ENCODE data around the gene MOV10. TPM values are rescaled to one million over a fixed set of nuclear protein-coding genes. Genes with fewer than 3 reads are reported as not detected.

Gene MOV10
- total and polyA plus RNA-seq, 2 donors from 2014 or later: 60.6 to 62.5 TPM

- no peak overlapping the region for H3K4me3 ChIP-seq (ENCODE audit: low read length in 3 of 3)
Measured at GRCh38 chr1:112702067-112702395, 27.6 kb downstream of the MOV10 start.

GRCh38 chr1:112702420-112703261 is 28.2 kb downstream of the MOV10 start:
- H3K4me1 ChIP-seq (ENCODE audit: control insufficient read depth in 2 of 3, insufficient read depth in 2 of 3, low read depth in 1 of 3, low read length in 3 of 3): peaks cover 0 to 71% (median 60%) of the 10 kb centered on the region in 3 donors
- FAIRE-seq: no peak
- intact Hi-C loops (cut with DNase I): no loop called here
- no peak overlapping the region for H3K4me3 ChIP-seq (ENCODE audit: low read length in 3 of 3)
- peak overlapping the region in 1 of 2 donors; percentile 25 for H3K27ac ChIP-seq (ENCODE audit: low read depth in 2 of 2, low read length in 2 of 2)
- peaks cover 0 to 29% (median 7%) of the 10 kb centered on the region in 3 donors for H3K36me3 ChIP-seq (ENCODE audit: control insufficient read depth in 2 of 3, insufficient read depth in 3 of 3, low read length in 3 of 3)
- no peak for TF ChIP-seq CTCF (IDR thresholded peaks at IDR 0.05; ENCODE audit: borderline replicate concordance, extremely low read depth, insufficient read depth)
- H3K27me3 ChIP-seq (ENCODE audit: control insufficient read depth, insufficient read depth, low read length): no peaks in the 10 kb centered on the region
- peak overlapping the region in 1 of 3 donors; percentile 59 for H3K9ac ChIP-seq (ENCODE audit: low read length in 3 of 3)
- H3K9me3 ChIP-seq (ENCODE audit: control insufficient read depth in 2 of 3, insufficient read depth in 1 of 3, low read length in 3 of 3): no peaks in the 10 kb centered on the region
- DNase-seq: peak in 1 of 5 donors; percentile 46

More at GRCh38 chr1:112702067-112702395, 27.6 kb downstream of the MOV10 start:
- intact Hi-C loops (cut with DNase I): no loop called here
- Histone ChIP-seq H3K9ac (ENCODE audit: low read length in 3 of 3) (peak overlapping the region in 1 of 3 donors; percentile 59), H3K4me1 (ENCODE audit: control insufficient read depth in 2 of 3, insufficient read depth in 2 of 3, low read depth in 1 of 3, low read length in 3 of 3) (peaks cover 0 to 70% (median 57%) of the 10 kb centered on the region in 3 donors), H3K9me3 (ENCODE audit: control insufficient read depth in 2 of 3, insufficient read depth in 1 of 3, low read length in 3 of 3) (no peaks in the 10 kb centered on the region), H3K36me3 (ENCODE audit: control insufficient read depth in 2 of 3, insufficient read depth in 3 of 3, low read length in 3 of 3) (peaks cover 0 to 29% (median 7%) of the 10 kb centered on the region in 3 donors), H3K27me3 (ENCODE audit: control insufficient read depth, insufficient read depth, low read length) (no peaks in the 10 kb centered on the region), H3K27ac (ENCODE audit: low read depth in 2 of 2, low read length in 2 of 2) (peak overlapping the region; percentile 85 to 92)
- no peak for FAIRE-seq
- DNase-seq: peak in 1 of 5 donors; percentile 29
- TF ChIP-seq CTCF (IDR thresholded peaks at IDR 0.05; ENCODE audit: borderline replicate concordance, extremely low read depth, insufficient read depth): no peak

GRCh38 chr1:112703706-112704105 is 29.2 kb downstream of the MOV10 start:
- peaks cover 0 to 29% (median 7%) of the 10 kb centered on the region in 3 donors for H3K36me3 ChIP-seq (ENCODE audit: control insufficient read depth in 2 of 3, insufficient read depth in 3 of 3, low read length in 3 of 3)
- intact Hi-C loops (cut with DNase I): no loop called here
- no peak for FAIRE-seq
- H3K4me3 ChIP-seq (ENCODE audit: low read length in 3 of 3): peak overlapping the region in 1 of 3 donors; percentile 84
- no peaks in the 10 kb centered on the region for H3K9me3 ChIP-seq (ENCODE audit: control insufficient read depth in 2 of 3, insufficient read depth in 1 of 3, low read length in 3 of 3)
- H3K27me3 ChIP-seq (ENCODE audit: control insufficient read depth, insufficient read depth, low read length): no peaks in the 10 kb centered on the region
- peak in 2 of 5 donors; percentile 21 to 43 for DNase-seq
- TF ChIP-seq CTCF (IDR thresholded peaks at IDR 0.05; ENCODE audit: borderline replicate concordance, extremely low read depth, insufficient read depth): no peak
- no peak overlapping the region for H3K9ac ChIP-seq (ENCODE audit: low read length in 3 of 3)
- H3K27ac ChIP-seq (ENCODE audit: low read depth in 2 of 2, low read length in 2 of 2): peak overlapping the region; percentile 74 to 96
- H3K4me1 ChIP-seq (ENCODE audit: control insufficient read depth in 2 of 3, insufficient read depth in 2 of 3, low read depth in 1 of 3, low read length in 3 of 3): peaks cover 0 to 66% (median 53%) of the 10 kb centered on the region in 3 donors

All from kidney (tissue), 14 donors.